CD4-positive, alpha-beta memory T cell (primary cell): Measurements from ENCODE around the gene UPF3B. TPM values are rescaled to one million over a fixed set of nuclear protein-coding genes. Genes with fewer than 3 reads are reported as not detected.

Source experiments
- CTCF ChIA-PET: fragments of 350-600 bp; sonication (Branson Sonifier 250); formaldehyde crosslinking; loops from one replicate; lab custom pipeline; 2021; ENCODE audit warnings: inconsistent platforms; ENCODE audit not compliant: partially characterized antibody; lab: Charles Lee
- POLR2A ChIA-PET: fragments of 350-600 bp; sonication (Branson Sonifier 250); formaldehyde crosslinking; loops from one replicate; lab custom pipeline; 2021; ENCODE audit not compliant: partially characterized antibody; lab: Charles Lee
- DNase-seq, 5 donors: peaks; one replicate each; pipeline versions ENCODE4 v3.0.0 to v3.0.0-alpha.2; 2020 to 2022; ENCODE audit warnings: mixed read lengths in 1 of 5
- H3K27ac ChIP-seq: one replicate; pipeline ENCODE4 v1.7.0; 2013; ENCODE audit warnings: low read depth, low read length
- H3K27me3 ChIP-seq: 2 replicates; pipeline ENCODE4 v1.7.0; 2013; ENCODE audit warnings: mild to moderate bottlenecking, low read length, moderate library complexity; ENCODE audit not compliant: insufficient read depth
- H3K36me3 ChIP-seq: 2 replicates; pipeline ENCODE4 v1.7.0; 2013; ENCODE audit warnings: mild to moderate bottlenecking, low read length, moderate library complexity; ENCODE audit not compliant: insufficient read depth
- H3K4me1 ChIP-seq: 2 replicates; pipeline ENCODE4 v1.7.0; 2013; ENCODE audit warnings: mild to moderate bottlenecking, low read length, moderate library complexity; ENCODE audit not compliant: insufficient read depth
- H3K4me3 ChIP-seq, 2 donors: one replicate each; pipeline ENCODE4 v1.7.0; 2013; ENCODE audit warnings: low read length in 2 of 2, mild to moderate bottlenecking in 1 of 2
- H3K9me3 ChIP-seq, 2 donors: one replicate each; pipeline ENCODE4 v1.7.0; 2013; ENCODE audit warnings: low read length in 2 of 2, control low read depth in 1 of 2; ENCODE audit not compliant: control insufficient read depth in 1 of 2
- H3K27ac Mint-ChIP-seq, 7 donors: one replicate each; pipeline ENCODE4 v1.8.0; 2020 to 2021; ENCODE audit warnings: mixed read lengths in 7 of 7, mild to moderate bottlenecking in 6 of 7, inconsistent platforms in 3 of 7, moderate library complexity in 3 of 7
- H3K27me3 Mint-ChIP-seq, 2 donors: one replicate each; pipeline ENCODE4 v1.8.0; 2020 to 2021; ENCODE audit warnings: mixed read lengths in 2 of 2
- H3K36me3 Mint-ChIP-seq, 2 donors: one replicate each; pipeline ENCODE4 v1.8.0; 2020 to 2021; ENCODE audit warnings: mixed read lengths in 2 of 2, inconsistent platforms in 1 of 2, mild to moderate bottlenecking in 1 of 2
- H3K4me1 Mint-ChIP-seq, 4 donors: one replicate each; pipeline ENCODE4 v1.8.0; 2020 to 2021; ENCODE audit warnings: mixed read lengths in 4 of 4, mild to moderate bottlenecking in 1 of 4
- H3K4me3 Mint-ChIP-seq, 8 donors: one replicate each; pipeline ENCODE4 v1.8.0; 2020 to 2021; ENCODE audit warnings: mixed read lengths in 8 of 8, mild to moderate bottlenecking in 7 of 8, moderate library complexity in 6 of 8, inconsistent platforms in 3 of 8
- H3K9me3 Mint-ChIP-seq, 8 donors: one replicate each; pipeline ENCODE4 v1.8.0; 2020 to 2021; ENCODE audit warnings: mixed read lengths in 8 of 8, mild to moderate bottlenecking in 5 of 8, inconsistent platforms in 3 of 8, moderate library complexity in 1 of 8
- intact Hi-C: fragments of 100-400 bp; cut with micrococcal nuclease; formaldehyde crosslinking; loops from one replicate; pipeline ENCODE4 v1.15.1; 2023
- polyA plus RNA-seq, 2 donors: library from polyadenylated mRNA; unstranded; fragments of 300-500 nt; fragmentation: Illumina TruSeq; gene quantifications; one replicate each; pipeline ENCODE4 v1.2.3, GENCODE V29; 2021
- total RNA-seq, 2 experiments: library from RNA; stranded (reverse); gene quantifications; one replicate each; pipeline ENCODE4 v1.2.3, GENCODE V29; 2021

UPF3B gene
- total and polyA plus RNA-seq, 4 experiments from 2014 or later = 3.9 to 12.1 (median 9.4) TPM

DNA sequence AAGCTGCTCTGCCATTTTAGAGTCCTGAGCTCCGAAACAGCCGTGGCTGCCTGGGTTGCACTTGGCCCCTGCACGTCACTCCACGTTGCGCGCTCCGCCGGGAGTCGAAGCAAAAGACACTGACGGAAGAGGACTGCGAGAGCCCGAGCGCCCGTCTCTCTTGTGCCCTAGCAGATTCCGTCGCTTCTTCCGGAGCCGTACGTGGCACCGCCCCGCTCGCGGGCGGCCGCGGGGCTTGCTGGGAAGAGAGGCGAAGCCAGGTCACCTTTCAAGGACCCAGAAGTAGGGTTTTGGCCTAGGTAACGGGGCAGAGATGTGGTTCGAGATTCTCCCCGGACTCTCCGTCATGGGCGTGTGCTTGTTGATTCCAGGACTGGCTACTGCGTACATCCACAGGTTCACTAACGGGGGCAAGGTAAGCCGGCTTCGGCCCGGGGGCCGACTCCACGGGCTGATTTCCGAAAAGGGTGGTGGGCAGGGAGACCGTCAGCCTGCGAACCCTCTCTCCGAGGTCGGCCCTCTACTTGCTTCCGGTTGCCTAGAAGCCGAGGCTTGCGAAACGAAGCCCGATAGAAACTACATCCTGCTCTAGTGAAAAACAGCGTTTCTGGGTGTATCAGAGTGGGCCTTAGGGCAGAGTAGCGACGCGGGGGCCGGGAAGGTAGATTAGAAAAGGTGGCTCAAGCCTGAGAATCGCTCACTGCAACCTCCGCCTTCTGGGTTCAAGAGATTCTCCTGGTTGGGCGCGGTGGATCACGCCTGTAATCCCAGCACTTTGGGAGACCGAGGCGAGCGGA, 19.0 kb upstream of the UPF3B start, which contains the start of the genes NDUFA1 and RNF113A:
NDUFA1 (plus strand) TSS at position 234 of the 797 bp plus-strand sequence; CDS start at position 314, 80 bp downstream.
RNF113A (minus strand) TSS at position 135 of the 797 bp plus-strand sequence; CDS start at position 15, 120 bp downstream.
- POLR2A ChIA-PET = interaction anchor here (0.9 to 3.3 kb wide), 13 partner anchors 9 to 389 kb away, joined by 3 to 51 read pairs (median 6); partner anchors contain the start of genes NKAP, RPL39, SEPTIN6 and SOWAHD
- CTCF ChIA-PET = interaction anchor here (1.8 to 2.5 kb wide), 3 partner anchors 8 to 80 kb away, joined by 3 to 11 read pairs (median 10); partner anchors contain the start of gene RPL39
- Histone ChIP-seq H3K4me1 (peaks cover 15% of the 10 kb centered on the region), H3K9me3 (no peaks in the 10 kb centered on the region), H3K4me3 (peak within 1 kb of the TSS; percentile 78 to 89), H3K36me3 (no peaks in the 10 kb centered on the region), H3K27me3 (no peaks in the 10 kb centered on the region), H3K27ac (peak within 1 kb of the TSS; percentile 85)
- H3K36me3 Mint-ChIP-seq = peaks cover 2 to 28% of the 10 kb centered on the region in 2 donors
- intact Hi-C loops = loop anchor here (1.0 to 5.0 kb wide), 7 partner anchors 15 to 404 kb away; partner anchors contain the start of genes NKAP, NKRF, RPL39 and SLC25A5
- H3K4me1 Mint-ChIP-seq = peaks cover 3 to 39% (median 17%) of the 10 kb centered on the region in 4 donors
- DNase-seq = peak; percentile 86 to 91 (median 89)
- H3K4me3 Mint-ChIP-seq = peak within 1 kb of the TSS; percentile 93 to 100 (median 96)
- peaks cover 0 to 2% (median 0%) of the 10 kb centered on the region in 8 donors for H3K9me3 Mint-ChIP-seq
- H3K27me3 Mint-ChIP-seq = no peaks in the 10 kb centered on the region
- H3K27ac Mint-ChIP-seq = peak within 1 kb of the TSS; percentile 98 to 100 (median 98)

DNA sequence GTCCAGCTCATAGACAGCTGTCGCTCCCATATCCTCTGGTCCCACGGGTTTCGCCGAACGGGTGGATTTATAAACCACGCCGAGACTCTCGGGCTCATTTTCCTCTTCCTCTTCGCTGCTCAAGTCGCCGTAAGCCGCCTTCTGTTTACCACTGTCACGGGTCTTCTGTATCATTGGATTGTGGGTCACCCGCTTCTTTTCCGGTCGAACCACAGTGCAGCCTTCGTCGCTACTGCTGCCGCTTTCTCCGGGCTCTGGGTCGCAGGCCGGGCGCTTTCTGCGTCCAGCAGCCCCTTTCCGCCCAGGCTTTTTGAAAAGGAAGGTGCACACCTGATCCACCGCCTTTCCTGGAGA, 18.5 kb upstream of the UPF3B start:
- DNase-seq = peak in 1 of 5 donors; percentile 75
- Mint-ChIP-seq H3K9me3 (peaks cover 0 to 2% (median 0%) of the 10 kb centered on the region in 8 donors), H3K27ac (peak overlapping the region; percentile 98 to 100 (median 98)), H3K27me3 (no peaks in the 10 kb centered on the region), H3K36me3 (peaks cover 2 to 27% of the 10 kb centered on the region in 2 donors), H3K4me1 (peaks cover 3 to 39% (median 17%) of the 10 kb centered on the region in 4 donors), H3K4me3 (peak overlapping the region; percentile 93 to 100 (median 96))
- Histone ChIP-seq H3K27ac (peak overlapping the region; percentile 85), H3K27me3 (no peaks in the 10 kb centered on the region), H3K4me3 (peak overlapping the region; percentile 26 to 89), H3K4me1 (peaks cover 15% of the 10 kb centered on the region), H3K36me3 (no peaks in the 10 kb centered on the region), H3K9me3 (no peaks in the 10 kb centered on the region)
- ChIA-PET POLR2A (interaction anchor here (0.9 to 3.3 kb wide), 14 partner anchors 9 to 388 kb away, joined by 3 to 51 read pairs (median 6); partner anchors contain the start of genes NKAP, RPL39, SEPTIN6 and SOWAHD), CTCF (interaction anchor here (1.8 to 2.5 kb wide), 4 partner anchors 8 to 80 kb away, joined by 3 to 11 read pairs (median 8); partner anchors contain the start of gene RPL39)
- intact Hi-C loops = loop anchor here (1.0 to 5.0 kb wide), 7 partner anchors 16 to 404 kb away; partner anchors contain the start of genes NKAP, NKRF, RPL39 and SLC25A5

DNA sequence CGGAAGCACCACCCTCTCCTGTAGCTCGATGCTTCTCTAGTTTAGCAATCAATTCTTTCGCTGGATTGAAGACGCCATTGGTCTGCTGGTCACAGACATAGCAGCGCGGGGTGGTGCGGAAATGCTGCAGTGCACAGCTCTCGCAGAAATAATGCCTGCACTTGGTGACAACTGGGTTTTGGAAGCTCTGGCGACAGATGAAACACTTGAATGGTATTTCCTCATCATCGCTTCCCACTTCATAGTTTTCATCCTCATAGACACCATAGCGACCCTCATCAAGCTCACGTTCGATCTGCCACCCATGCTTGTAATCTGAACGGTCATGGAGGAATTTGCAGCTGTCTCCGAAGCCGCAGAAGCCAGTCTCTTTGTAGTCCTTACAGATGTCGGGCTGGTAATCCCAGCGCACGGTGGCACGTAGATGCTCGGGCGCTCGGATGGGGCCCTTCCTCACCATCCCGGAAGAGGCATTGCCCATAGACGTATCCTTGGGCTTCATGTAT, 17.9 kb upstream of the UPF3B start:
- peak overlapping the region; percentile 26 to 89 for H3K4me3 ChIP-seq
- Mint-ChIP-seq H3K4me1 (peaks cover 3 to 39% (median 16%) of the 10 kb centered on the region in 4 donors), H3K36me3 (peaks cover 2 to 24% of the 10 kb centered on the region in 2 donors), H3K9me3 (peaks cover 0 to 2% (median 0%) of the 10 kb centered on the region in 8 donors), H3K27me3 (no peaks in the 10 kb centered on the region), H3K4me3 (peak overlapping the region; percentile 93 to 100 (median 96)), H3K27ac (peak overlapping the region; percentile 98 to 100 (median 98))
- H3K9me3 ChIP-seq = no peaks in the 10 kb centered on the region
- no peaks in the 10 kb centered on the region for H3K27me3 ChIP-seq
- peaks cover 15% of the 10 kb centered on the region for H3K4me1 ChIP-seq
- ChIA-PET POLR2A (interaction anchor here (0.8 to 3.3 kb wide), 16 partner anchors 9 to 305 kb away, joined by 3 to 51 read pairs (median 6); partner anchors contain the start of genes NKAP, RPL39, SEPTIN6 and SOWAHD), CTCF (interaction anchor here (0.7 to 2.5 kb wide), 7 partner anchors 9 to 84 kb away, joined by 3 to 11 read pairs (median 3); partner anchors contain the start of gene RPL39)
- peak overlapping the region; percentile 85 for H3K27ac ChIP-seq
- H3K36me3 ChIP-seq = no peaks in the 10 kb centered on the region
- intact Hi-C loops = loop anchor here (1.0 to 5.0 kb wide), 7 partner anchors 16 to 403 kb away; partner anchors contain the start of genes NKAP, NKRF, RPL39 and SLC25A5
- DNase-seq = peak; percentile 29 to 59 (median 42)

- Histone ChIP-seq H3K27me3 (no peaks in the 10 kb centered on the region), H3K4me3 (no peak overlapping the region), H3K4me1 (peaks cover 10% of the 10 kb centered on the region), H3K36me3 (no peaks in the 10 kb centered on the region), H3K9me3 (no peaks in the 10 kb centered on the region), H3K27ac (peak overlapping the region; percentile 95)
- ChIA-PET POLR2A (interaction anchor here (0.7 to 2.1 kb wide), 11 partner anchors 13 to 279 kb away, joined by 3 to 51 read pairs (median 4); partner anchors contain the start of genes NDUFA1, RNF113A, RPL39 and SOWAHD), CTCF (no interaction called here)
- Mint-ChIP-seq H3K4me3 (peak overlapping the region; percentile 96 to 100 (median 99)), H3K9me3 (no peaks in the 10 kb centered on the region), H3K4me1 (peaks cover 10 to 17% (median 14%) of the 10 kb centered on the region in 4 donors), H3K27me3 (no peaks in the 10 kb centered on the region), H3K27ac (peak overlapping the region in 6 of 7 donors; percentile 92 to 100 (median 99)), H3K36me3 (peaks cover 0 to 21% of the 10 kb centered on the region in 2 donors)
- no peak for DNase-seq
- intact Hi-C loops = loop anchor here (1.0 to 5.0 kb wide), 4 partner anchors 18 to 279 kb away; partner anchors contain the start of genes NDUFA1, RNF113A, RPL39 and UBE2A
Measured at GRCh38 chrX:119853444-119853843, 681 bp upstream of the UPF3B start.

DNA sequence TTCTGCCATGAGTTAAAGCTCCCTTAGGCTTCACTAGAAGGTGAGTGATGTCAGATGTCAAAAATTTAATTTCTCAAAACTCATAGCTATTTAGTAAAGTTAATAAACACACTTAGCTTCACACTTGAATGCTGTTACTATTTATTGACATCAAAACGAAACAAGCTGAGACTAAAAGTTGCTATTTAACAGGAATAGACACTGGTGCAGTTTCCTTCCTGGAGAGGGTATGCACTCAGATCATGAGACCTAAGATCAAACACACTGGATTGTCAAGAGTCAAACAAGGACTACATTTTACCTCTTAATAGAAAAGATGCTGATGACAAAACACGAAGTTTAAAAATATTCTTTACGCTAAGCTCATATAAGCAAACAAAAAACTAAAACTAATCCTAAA, 18.9 kb downstream of the UPF3B start:
- no peaks in the 10 kb centered on the region for H3K27me3 Mint-ChIP-seq
- CTCF ChIA-PET = no interaction called here
- intact Hi-C loops = no loop called here
- H3K36me3 ChIP-seq = peaks cover 10% of the 10 kb centered on the region
- no peak overlapping the region for H3K27ac Mint-ChIP-seq
- no peak overlapping the region for H3K4me3 Mint-ChIP-seq
- no peaks in the 10 kb centered on the region for H3K9me3 ChIP-seq
- DNase-seq = no peak
- peaks cover 0 to 2% (median 0%) of the 10 kb centered on the region in 8 donors for H3K9me3 Mint-ChIP-seq
- POLR2A ChIA-PET = no interaction called here
- H3K36me3 Mint-ChIP-seq = peaks cover 27 to 50% of the 10 kb centered on the region in 2 donors
- H3K27ac ChIP-seq = no peak overlapping the region
- peaks cover 0 to 1% (median 0%) of the 10 kb centered on the region in 4 donors for H3K4me1 Mint-ChIP-seq
- no peak overlapping the region for H3K4me3 ChIP-seq
- H3K4me1 ChIP-seq = no peaks in the 10 kb centered on the region
- no peaks in the 10 kb centered on the region for H3K27me3 ChIP-seq

DNA sequence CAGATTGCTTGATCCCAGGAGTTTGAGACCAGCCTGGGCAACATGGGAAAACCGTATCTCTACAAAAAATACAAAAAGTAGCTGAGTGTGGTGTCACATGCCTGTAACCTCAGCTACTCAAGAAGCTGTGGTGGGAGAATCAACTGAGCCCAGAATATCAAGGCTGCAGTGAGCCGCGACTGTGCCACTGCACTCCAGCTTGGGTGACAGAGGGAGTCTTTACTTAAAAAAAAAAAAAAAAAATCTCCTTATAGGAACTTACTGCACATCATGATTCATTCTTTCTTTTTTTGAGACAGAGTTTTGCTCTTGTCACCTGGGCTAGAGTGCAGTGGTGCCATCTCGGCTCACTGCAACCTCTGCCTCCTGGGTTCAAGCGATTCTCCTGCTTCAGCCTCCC, 24.3 kb downstream of the UPF3B start:
- H3K27me3 Mint-ChIP-seq = no peaks in the 10 kb centered on the region
- POLR2A ChIA-PET = interaction anchor here (0.6 kb wide), 1 partner anchor 50 kb away, joined by 3 read pairs; no protein-coding TSS in a partner anchor
- Histone ChIP-seq H3K4me1 (no peaks in the 10 kb centered on the region), H3K9me3 (no peaks in the 10 kb centered on the region), H3K27ac (no peak overlapping the region), H3K4me3 (no peak overlapping the region), H3K36me3 (no peaks in the 10 kb centered on the region), H3K27me3 (no peaks in the 10 kb centered on the region)
- no peak for DNase-seq
- H3K36me3 Mint-ChIP-seq = peaks cover 8 to 22% of the 10 kb centered on the region in 2 donors
- intact Hi-C loops = no loop called here
- CTCF ChIA-PET = no interaction called here
- peaks cover 0 to 6% (median 3%) of the 10 kb centered on the region in 4 donors for H3K4me1 Mint-ChIP-seq
- no peak overlapping the region for H3K4me3 Mint-ChIP-seq
- H3K27ac Mint-ChIP-seq = no peak overlapping the region
- peaks cover 0 to 2% (median 0%) of the 10 kb centered on the region in 8 donors for H3K9me3 Mint-ChIP-seq
